Measurements from ENCODE around the gene SNX7.

Gene SNX7

GRCh38 chr1:98661544-98662355 lies at the start of gene SNX7:
Gene SNX7, plus strand, starts transcription at chr1:98661721. Its CDS starts 11 bp downstream, at chr1:98661732.
- DNase-seq, result no peak

- DNase-seq, result no peak
These were observed 24.2 kb upstream of the SNX7 start for GRCh38 chr1:98637316-98637715.

- no peak for DNase-seq
These were observed 23.3 kb upstream of the SNX7 start for GRCh38 chr1:98638185-98638584.

DNA sequence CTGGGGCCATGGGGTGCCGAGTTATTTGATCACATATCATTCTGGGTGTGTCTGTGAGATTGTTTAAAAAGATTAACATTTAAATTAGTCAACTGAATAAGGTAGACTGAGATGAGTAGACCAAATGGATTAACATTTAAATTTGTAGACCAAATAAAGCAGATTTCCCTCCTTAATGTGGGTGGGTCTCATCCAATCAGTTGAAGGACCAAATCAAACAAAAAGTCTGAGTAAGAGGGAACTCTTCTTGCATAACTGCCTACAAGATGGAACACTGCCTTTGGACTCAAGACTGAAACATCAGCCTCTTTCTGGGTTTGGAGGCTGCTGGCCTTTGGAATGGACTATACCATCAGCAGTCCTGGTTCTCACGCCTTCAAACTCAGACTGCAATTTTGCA lies 17.0 kb upstream of the SNX7 start:
- DNase-seq, result no peak

- DNase-seq, result no peak
These were observed 10.3 kb upstream of the SNX7 start for GRCh38 chr1:98651116-98651632.

- DNase-seq, result no peak
These were observed 8.4 kb upstream of the SNX7 start for GRCh38 chr1:98653123-98653522.

DNA sequence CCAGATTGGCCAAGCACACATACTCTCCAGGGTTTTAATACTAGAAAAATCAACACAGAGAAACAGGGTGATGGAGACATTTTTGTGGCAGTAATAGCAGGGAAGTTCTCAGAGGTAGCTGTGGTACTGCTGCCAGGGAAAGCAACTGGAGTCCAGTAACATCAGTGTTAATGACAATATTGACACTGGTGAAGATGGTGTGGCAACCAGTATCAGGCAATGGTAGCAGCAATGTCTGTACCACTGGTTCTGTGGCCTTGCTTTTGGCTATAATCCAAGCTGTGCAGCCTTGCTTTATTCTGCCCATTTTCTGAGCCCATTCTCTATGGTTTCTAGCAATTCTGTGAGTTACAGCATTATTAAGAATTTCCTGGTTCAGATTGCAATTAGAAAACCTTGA lies 1.6 kb upstream of the SNX7 start:
- no peak for DNase-seq

GRCh38 chr1:98660940-98661543 lies 479 bp upstream of the SNX7 start:
- DNase-seq, result no peak

DNA sequence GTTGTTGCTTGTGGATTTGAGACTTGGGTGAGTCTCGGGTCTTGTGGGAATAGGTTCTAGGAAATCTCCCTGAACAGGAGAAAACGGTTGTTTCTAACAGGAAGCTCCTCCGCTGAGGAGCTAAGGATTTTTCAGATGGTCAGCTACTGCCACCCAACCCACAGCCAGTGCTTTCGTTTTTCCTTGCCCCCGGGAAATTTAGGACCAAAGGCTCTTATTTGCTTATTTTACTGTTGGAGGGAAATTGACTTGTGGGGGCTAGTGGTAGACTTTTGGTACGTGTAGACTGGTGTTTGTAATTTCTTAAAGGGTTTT lies 792 bp downstream of the SNX7 start:
- no peak for DNase-seq

GRCh38 chr1:98668733-98669132 lies 7.2 kb downstream of the SNX7 start:
- no peak for DNase-seq

GRCh38 chr1:98669355-98670296 lies 8.1 kb downstream of the SNX7 start:
- DNase-seq, result no peak

GRCh38 chr1:98672189-98672588 lies 10.7 kb downstream of the SNX7 start:
- no peak for DNase-seq

DNA sequence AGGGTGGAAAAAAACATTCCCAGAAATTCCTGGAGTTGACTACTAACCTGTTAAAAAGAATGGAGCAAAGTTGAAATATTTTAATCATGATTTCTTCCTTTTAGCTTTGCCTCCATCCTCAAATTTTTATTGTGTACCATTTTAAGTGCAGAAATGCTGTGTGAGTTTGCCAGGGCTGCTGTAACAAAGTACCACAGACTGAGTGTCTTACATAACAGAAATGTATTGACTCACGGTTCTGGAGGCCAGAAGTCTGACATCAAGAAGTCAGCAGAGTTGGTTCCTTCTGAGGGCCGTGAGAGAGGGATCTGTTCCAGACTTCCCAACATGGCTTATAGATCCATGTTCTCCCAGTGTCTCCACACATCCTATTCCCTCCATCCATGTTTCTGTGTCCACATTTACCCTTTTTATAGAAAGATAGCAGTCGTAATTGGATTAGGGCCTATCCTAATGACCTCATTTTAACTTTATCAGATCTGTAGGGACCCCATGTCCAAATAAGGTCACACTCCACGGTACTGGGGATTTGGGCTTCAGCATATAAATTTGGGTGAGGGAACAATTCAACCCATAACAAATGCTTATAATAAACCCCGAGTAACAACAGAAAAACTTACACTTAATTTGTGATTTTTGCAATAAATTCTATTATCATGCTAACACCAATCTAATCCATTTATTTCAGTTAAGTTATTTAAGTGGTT lies 12.7 kb downstream of the SNX7 start:
- DNase-seq, result no peak

DNA sequence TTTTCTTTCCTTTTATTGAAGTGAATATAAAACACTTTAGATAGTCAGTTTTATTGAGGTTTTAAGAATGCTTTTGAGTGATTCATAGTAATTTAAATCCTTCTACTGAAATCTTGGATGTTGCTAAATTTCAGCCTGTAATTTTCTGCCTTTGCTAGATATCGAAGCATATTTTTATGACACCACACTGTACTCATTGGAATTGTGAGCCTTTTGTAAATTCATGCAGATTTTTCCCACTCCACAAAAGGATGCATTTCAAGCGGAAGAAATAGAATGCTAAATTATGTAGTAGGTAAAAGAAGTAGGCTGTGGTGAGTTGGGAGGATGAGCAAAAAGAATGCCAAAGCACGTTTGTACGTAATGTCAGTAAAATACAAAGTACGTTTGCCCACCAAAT lies 13.8 kb downstream of the SNX7 start:
- DNase-seq, result no peak

GRCh38 chr1:98677288-98677687 lies 15.8 kb downstream of the SNX7 start:
- DNase-seq, result no peak

- no peak for DNase-seq
These were observed 20.3 kb downstream of the SNX7 start for GRCh38 chr1:98681812-98682211.

DNA sequence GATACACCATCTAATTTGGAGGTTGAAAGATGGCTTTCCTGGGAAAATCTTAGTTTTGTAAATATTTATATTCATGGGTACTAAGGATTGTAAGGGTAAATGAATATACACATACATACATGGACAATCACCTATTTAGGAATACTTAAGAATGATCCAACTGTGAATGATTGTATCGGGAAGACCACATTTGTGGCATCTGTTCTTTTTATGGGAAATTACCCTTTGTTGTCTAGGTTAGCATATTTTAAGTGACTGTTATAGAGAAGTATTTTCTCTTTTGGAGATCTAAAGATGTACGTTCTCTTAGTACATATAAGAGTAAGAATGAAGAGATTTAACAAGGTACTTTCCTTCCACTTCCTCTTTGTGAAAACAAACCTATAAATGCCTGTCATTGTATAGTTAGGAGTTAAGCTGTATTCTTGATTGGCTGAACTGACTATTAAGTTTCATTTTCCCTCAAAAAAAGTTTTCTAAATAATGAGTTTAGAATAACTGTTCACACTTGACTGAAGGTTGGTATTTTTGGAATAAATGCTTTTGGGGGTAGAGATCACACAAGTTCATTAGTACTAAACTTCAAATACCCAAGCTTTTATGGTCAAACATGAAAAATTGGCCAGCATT lies 26.7 kb downstream of the SNX7 start:
- no peak for DNase-seq

GRCh38 chr1:98690576-98690975 lies 29.1 kb downstream of the SNX7 start:
- no peak for DNase-seq

DNA sequence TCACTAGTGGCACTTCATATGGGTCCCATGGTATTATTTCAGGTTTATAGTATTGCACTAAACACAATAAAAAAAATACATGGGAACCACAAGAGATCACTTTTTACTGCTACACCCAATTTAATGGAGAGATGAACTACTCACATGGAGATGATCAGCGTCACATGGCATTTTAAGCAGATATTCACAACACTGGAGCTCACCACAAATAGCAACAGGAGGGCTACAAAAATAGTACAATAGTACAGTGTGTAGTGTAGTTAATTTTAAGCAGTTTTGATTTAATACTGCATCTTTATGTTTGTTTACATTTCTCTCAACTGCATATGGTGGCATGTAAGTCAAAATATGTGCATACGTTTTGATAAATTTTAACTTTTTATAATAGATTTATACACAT lies 31.0 kb downstream of the SNX7 start:
- no peak for DNase-seq

- no peak for DNase-seq
These were observed 31.9 kb downstream of the SNX7 start for GRCh38 chr1:98693385-98693784.

DNA sequence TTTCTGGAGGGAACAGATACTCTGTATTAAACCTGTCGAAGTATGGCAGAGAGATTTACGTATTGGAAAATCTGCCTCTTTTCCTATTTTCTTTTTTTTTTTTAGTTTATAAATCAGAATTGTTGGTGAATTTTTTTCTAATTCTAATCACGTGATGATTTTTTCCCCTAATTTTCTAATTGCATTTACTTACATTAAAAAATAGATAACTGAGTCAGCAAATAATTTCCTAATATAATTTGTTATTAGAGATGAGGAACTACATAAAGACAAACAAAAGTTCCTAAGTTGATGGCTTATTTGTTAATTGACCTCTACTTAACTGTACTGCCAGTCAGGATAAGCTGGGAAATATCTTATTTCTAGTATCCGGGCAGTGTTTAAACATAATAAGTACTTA lies 34.6 kb downstream of the SNX7 start:
- DNase-seq, result no peak

DNA sequence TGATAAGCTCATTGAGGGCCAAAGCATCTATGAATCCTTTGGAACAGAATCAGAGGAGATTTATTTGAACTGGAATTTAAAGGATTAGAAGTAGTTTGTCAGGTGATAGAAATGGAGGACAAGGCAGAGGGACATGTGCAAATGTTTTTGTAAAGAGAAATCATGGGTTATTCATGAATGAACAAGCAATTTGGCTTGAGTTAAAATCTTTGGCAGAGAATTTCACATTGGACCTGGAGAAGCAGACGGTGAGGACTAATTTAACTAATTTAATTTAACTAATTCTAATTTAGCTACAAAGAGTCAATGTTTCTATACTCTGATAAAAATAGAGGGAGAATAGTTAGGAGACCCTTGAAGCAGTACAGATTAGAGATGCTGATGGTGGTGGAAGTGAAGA lies 36.3 kb downstream of the SNX7 start:
- DNase-seq, result no peak
